SKM-1 treated with dmso at 0.1 percent for 144 hours (cell line): ENCODE data around the gene INTS13.
"Not testable (repeated sequence)": the region's sequence is repeated elsewhere in the genome, so short reads cannot be mapped to it uniquely, and the experiment has no call there.

Source experiments
- DNase-seq: peaks from one replicate; lab custom pipeline; 2025; ENCODE audit not compliant: unreplicated experiment; lab: John Stamatoyannopoulos, UW

Gene INTS13

DNA sequence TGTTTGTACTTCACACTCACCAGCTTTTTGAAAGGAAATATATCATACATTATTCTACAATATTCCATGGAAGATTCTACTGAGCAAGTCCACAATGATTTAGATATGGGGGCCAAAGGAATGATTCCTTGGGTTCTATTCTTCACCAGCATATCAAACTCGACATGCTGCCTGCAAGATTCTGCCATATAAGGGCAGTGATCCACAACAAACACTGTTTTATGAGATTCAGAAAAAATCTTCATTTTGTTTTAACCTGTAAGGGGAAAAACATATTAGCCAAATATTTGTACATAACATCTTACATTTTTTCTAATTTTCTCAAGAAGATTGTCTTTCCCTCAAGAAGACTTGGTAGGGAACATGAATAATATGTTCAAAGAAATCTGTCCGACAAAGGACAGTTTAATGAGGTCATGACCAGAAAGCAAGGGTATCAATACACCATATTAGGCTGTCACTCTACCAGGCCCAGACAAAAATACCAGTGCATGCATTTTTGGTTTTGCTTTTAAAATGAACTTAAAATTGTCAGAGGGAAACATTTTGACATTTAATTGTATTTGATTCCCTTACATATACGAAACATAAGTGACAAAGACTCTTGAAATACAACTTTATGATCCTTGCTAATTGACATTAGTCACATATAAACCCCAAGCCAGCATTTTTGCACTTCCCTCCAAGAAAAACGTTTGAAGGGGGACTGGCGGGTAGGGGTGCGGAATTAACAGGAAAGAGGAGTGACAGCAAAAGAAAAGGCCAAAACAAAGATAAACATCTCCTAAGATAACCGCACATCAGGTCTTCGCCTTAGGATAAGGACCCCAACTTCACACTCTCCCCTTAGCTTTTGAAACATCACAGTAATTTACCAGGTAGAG, 980 bp downstream of the INTS13 start:
- DNase-seq = no peak

DNA sequence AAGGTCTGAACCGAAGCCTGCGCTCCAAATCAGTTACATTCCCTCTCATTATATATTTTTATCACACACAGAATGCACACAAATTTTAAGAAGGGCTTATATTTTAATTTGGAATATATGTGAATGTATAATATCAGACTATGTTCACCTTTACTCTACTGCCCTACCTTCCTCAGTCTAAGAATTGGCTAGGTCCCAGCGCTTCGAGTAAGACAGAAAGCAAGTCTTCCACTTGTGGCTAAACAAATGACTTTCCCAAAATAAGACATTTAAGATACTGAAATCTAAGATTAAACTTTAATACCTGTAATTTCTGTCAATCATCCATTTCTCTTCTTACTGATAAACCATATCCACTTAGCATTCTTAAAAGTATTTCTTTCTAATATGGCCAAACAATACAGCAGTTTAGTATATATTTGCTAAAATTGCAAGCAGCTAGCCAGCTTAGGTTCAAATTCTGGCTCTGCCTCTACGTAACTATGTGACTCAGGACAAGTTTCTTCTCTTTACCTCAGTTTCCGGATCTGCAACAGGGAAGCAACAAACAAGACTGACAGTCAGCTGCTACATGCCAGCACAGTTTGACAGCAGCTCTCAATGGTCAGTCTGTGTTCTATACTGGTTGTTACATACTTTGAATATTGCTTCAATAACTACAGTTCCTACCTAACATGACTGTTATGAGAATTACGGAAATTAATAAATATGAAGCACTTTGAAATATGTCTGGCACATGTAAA, 2.0 kb downstream of the INTS13 start:
- DNase-seq = no peak

DNA sequence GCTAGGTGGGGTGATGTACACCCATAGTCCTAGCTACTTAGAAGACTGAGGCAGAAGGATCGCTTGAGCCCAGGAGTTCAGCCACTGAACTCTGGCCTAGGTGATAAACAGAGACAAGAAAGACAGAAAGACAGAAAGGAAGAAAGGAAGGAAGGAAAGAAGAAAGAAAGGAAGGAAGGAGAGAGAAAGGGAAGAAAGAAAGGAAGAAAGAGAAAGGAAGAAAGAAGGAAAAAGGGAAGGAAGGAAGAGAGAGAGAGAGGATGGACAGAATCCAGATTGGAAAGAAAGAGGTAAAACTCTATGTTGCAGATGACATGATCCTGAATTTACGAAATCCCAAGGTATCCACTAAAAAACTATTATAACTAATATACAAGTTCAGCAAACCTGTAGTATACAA, 8.2 kb downstream of the INTS13 start:
- no peak for DNase-seq

DNA sequence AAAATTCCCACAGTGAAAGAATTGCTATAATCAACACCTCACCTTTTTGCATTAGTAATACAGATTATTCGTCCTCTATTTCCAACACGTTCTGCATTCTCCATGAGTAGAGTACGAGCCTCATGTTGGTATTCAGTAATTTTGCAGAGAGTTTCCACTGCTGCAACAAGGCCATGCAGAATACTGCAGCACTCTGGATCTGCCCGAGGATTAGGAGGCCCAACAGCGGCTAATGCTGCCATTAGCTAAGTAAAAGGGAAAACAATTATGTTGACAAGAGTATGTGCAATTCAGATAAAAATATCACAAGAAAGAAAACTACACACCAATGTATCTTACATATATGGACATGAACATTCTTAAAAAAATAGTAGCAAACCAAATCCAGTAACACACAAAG, 9.1 kb downstream of the INTS13 start:
- DNase-seq = no peak

DNA sequence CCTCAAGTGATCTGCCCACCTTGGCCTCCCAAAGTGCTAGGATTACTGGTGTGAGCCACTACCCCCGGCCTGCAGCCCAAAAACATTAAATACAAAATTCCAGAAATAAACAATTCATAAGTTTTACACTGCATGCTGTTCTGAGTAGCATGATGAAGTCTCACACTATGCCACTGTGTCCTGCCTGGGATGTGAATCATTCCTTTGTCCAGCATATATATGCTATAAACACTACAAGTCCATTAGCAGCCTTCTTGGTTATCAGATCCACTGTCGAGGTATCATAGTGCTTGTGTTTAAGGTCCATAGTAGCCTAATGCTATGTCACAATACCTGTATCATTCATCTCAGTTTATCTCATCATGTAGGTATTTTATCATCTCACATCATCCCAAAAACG, 15.9 kb downstream of the INTS13 start:
- no peak for DNase-seq

DNA sequence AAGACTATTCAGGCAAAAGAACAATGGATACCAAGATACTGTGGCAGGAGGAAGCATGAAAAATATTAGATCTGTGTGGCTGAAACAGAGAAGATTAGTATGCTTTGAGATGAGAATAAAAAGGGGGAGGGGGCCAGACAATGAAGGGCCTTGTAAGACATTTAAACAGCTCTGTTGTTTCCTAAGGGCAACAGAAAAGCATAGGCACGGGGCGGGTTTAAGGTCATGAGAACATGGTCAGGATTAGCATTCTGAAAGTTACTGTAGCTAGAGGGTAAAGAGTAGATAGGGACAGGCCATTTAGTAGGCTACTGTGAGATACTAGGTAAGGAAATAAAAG, 18.6 kb downstream of the INTS13 start:
- DNase-seq = no peak

DNA sequence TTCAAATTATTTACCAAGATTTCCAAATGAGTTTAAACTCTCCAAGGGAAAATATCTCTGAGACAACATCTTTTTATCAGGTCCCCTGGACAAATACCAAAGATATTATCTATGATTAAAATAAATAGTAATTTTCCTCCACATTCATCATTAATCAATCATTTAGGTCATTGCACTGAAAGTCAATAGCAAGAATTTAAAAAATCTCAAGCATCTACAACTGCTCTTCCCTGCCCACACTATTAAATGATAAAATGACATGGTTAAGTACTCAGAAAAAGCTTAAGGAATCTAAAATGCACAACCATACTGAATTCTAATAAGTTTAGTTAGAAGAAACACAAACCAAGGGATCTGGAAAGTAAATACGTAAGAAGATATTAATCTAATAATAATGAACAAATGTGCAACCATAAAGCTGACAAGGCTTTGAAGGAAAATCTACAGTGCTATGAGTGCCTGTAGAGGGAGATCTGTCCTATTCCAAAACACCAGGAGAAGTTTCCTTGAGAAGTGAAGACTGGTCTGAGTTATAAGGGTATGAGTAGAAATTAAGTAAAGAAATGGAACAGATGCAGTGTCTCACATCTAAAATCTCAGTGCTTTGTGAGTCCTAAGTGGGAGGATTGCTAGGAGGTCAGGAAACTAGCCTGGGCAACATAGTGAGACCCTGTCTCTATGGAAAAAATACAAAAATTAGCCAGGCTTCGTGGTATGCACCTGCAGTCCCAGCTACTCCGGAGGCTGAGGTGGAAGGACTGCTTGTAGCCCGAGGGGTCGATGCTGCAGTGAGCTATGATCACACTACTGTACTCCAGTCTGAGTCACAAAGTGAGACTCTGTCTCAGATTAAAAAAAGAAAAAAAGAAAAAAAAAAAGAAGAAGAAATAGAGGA, 19.2 kb downstream of the INTS13 start:
- DNase-seq = no peak

DNA sequence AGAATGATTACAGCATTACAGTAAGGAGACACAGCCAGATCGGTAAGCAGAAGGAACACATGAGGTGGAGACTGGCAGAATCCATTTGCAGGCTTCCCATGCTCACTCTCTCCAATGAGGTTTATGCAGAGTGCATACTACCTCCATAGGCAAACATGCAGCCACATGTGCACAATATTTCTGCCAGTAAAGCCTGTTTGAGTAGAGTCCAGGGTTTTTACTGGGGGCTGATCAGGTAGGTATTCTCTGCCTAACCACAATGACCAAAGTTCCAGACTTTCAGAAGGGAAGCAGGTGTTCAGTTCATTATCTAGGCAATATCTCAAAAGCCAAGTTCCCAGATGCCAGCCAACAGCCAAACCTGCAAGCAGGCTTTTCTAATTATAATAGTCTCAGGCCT, 31.1 kb downstream of the INTS13 start:
- DNase-seq = no peak

DNA sequence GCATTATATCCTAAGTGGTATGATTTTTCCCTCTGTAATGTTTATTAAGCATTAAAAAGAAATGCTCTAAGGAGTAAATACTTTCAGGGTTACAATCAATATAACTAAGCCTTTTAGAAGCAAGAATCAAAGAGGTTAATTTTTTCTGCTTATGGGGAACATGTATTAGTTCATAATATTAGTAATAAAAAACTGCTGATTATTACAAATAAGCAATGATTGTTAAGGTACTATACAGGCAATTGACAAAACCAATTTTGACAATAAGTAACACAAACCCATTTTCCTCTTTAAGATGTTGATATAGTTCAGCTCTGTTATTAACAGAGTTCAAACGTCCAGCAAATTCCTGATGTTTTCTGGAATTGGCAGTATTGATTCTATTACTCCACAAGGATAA, 31.8 kb downstream of the INTS13 start:
- no peak for DNase-seq

DNA sequence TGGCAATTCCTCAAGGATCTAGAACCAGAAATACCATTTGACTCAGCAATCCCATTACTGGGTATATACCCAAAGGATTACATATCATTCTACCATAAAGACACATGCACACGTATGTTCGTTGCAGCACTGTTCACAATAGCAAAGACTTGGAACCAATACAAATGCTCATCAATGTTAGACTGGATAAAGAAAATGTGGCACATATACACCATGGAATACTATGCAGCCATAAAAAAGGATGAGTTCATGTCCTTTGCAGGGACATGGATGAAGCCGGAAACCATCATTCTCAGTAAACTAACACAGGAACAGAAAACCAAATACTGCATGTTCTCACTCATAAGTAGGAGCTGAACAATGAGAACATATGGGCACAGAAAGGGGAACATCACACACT, 34.4 kb downstream of the INTS13 start:
- not testable (repeated sequence) for DNase-seq

DNA sequence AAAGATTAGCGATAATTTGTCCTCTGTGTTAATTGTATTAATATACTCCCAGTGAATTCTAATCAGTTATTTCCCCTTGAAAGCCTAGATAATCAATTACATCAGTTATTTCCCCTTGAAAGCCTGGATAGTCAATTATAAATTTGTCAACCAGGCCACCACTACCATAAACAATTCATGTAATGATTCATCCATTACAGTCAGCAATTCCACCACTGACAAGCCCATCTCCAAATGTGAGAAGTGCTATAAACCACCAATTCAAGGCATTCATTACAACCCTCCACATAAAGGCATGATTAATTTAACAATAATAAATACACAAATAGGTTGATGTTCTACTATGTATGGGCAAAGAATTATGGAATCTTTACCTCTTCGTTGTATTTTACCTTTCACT, 40.9 kb downstream of the INTS13 start:
- DNase-seq = no peak

DNA sequence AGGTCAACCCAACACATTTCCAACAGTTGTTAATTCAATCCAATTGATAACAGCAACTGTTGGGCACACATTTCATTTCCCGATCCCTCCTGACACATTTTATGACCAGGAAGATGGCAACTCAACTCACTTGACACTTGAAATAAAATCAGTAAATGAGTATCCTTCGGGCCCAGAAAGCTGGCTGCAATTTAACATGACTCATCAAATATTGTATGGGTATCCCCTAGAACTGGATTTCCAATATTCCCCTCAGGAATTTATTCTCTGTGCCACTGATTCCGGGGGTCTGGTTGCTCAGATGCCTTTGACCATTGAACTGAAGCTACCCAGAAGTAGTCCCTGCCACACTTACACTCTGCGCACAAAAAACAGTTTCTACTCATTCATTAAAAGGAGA, 42.1 kb downstream of the INTS13 start:
- DNase-seq = no peak

DNA sequence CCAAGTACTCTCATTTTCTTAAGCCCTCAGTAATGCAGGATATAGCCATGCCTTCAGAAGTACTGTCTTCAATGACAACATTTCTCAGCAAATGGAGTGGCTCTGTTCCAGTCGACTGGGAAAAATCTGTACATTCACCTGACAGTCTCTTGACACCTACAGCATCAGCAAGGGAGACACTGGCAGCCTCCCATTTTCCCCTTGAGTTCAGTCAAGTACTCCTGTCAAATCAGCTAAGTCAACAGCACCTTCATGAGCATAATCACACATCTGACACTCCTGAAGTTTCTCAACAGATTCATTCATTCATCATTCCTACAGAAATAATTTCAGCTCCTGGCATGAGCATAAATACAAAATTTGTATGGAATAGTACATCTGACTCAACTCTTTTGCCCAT, 46.1 kb downstream of the INTS13 start:
- DNase-seq = no peak

DNA sequence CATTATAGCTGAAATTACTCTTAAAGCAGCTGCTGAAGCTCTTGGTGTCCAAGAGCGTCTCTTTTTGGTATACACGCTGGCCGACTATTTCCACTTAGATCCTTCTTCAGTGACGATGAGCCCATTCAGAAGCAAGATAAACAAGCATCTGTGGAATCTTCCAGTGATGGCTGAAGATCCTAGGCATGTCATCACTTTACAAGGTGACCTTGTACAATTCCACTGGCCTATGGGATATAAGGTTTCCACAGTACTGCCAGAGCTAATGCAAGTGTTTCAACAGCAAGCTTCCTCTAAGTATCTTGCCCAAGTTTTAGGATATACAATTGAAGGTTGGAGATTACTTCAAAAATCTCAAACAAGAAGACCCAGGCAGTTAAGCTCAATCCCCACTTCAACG, 47.0 kb downstream of the INTS13 start:
- no peak for DNase-seq

DNA sequence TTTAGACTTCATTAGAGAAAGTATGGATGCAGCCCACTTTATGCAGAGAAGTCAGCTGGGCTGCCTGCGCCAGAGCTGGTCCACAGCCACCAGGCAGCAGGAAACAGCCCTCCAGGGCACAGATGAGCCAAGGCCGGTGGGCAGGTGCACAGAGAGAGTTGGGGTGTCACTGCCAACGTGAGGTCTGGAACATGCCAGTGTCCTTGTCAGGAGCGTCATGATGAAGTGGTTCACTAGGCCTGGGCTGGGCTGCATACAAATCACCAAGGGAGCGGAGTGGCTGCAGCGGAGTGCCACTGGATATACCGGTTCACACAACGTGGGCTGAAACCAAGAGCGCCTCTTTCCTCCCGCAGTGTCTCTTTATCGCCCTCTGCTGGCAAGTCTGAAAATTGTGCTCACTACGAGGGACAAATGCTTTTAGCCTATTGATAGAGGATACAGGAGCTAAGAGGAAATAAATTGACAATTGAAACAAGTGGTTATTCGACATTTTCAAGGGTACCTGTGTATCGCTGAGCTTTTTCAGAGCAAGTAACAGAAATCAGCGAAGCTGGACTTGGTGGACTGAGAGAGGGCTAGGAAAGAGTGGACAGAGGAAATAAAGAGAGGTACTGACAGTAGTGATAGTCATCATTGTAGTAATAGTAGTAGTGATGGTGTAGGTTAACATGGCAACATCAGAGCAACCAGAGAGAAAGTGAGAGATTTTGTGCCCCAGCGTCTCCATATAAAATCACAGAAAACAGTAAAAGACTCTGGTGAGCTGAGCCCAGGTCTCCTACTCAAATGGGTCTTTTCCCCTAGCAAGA, 52.8 kb downstream of the INTS13 start:
- DNase-seq = peak; percentile 31

DNA sequence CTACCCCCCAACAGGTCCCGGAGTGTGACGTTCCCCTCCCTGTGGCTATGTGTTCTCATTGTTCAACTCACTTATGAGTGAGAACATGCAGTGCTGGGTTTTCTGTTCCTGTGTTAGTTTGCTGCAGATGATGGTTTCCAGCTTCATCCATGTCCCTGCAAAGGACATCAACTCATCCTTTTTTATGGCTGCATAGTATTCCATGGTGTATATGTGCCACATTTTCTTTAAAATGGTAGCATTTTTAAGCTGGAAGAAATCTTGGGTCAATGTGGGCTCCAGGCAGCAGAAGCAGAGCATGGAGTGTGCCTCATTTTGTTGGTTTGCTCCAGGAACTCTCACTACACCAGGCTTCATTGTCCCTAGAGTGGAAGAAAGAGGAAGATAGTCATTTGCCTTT, 57.2 kb downstream of the INTS13 start:
- DNase-seq = no peak

DNA sequence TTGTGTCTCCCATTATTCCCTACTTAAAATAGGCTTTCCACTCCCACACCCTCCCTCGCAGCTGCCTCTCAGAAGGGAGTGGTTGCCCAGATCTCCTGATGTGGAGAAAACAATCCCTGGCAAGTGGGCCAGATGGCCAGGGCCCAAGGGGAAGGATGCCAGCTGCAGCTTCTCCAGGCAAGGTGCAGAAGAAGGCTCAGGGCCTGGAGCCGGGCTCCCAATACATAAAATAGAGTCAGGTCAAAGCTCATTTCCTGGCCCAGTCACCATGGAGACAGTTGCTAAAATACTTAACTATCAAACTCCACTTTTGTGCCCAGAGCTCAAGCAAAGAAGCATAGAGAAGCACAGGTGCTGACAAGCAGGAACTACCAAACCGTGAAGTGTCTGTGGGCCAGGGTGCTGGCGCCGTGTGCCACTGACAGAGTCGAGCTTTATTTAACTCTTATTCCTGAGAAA, 59.1 kb downstream of the INTS13 start:
- DNase-seq = no peak

DNA sequence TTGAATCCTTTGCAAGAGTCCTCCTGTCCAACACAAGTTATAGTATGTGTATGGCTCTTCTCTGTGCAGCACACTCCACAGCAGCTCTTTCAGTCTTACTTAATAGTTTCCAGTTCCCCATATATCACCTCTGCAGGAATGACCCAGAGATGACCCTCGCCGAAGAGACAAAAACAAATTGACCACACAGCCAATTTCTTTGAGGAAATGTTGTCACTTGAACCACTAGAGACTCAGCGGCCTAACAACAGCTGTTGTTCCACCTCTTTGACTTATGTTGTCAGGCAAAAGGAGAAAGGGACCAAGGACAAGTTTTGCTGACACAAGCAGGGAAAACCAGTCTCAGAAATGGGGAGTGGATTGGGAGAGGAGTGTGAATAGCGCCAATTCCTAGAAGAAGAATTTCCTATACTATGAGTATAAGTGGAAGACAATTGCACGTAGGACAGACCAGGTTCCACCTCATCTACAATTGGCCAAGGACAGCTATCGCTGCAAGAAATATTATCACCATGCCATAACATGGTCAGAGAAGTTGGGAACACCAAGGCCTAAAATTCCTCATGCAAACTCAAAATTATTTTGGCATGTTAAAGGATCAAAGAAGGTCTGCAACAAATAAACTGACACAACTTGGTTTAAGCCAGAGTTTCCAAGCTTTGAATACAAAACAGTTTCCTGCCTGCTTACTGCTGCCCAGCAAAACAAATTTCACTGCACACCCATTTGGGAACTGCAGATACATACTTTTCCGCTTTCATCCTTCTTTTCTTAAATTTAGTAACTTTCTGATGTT, 63.1 kb downstream of the INTS13 start:
- peak; percentile 88 for DNase-seq

DNA sequence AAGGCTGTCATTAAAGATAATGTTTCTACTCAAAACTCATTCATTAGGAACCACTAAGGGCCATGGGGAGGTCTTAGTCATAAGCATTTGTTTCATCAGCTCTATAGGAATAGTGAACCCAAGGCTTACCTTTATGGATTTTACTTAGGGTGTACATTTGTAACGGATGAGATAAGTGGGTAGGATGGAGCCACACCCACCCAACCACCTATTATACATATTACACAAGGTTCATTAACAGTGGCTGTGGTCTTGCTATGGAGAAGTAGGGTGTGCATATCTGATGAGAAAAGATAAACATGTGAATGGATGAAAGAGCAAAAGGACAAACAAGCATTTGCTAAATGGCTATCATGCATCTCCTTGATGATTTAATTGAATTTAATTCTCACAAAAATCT, 65.2 kb downstream of the INTS13 start:
- peak; percentile 13 for DNase-seq

DNA sequence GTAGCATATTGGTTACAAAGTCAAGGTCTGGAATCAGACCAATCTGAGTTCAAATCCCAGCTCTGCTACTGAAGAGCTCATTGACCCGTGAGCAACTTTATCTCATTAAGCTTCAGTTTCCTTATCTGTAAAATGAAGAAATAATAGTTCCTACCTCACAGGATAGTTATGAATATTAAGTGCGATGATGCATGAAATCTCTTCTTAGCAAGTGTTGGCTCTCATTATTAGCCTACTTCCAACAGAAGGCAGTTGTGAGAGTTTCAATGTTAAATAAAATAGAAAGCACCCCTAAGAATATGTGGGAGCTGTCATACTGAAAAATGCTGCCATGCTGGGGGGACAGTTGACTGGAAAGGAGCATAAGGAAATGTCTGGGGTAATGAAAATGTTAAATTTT, 65.8 kb downstream of the INTS13 start:
- DNase-seq = no peak
